Naive B cell (primary cell): ENCODE results near the gene SRSF12. TPM values are rescaled to one million over a fixed set of nuclear protein-coding genes. Genes with fewer than 3 reads are reported as not detected.

Experiments
- ATAC-seq, 2 donors: fragments of 150-1000 bp; cut with Tn5 transposase; 2 replicates each; pipeline ENCODE4 v1.10.0; 2021; ENCODE audit warnings: low read depth in 2 of 2, mild to moderate bottlenecking in 2 of 2, moderate library complexity in 2 of 2
- DNase-seq: peaks from one replicate; pipeline ENCODE4 v3.0.0; 2022
- H3K27ac Mint-ChIP-seq, 6 donors: one replicate each; pipeline ENCODE4 v1.8.0; 2020 to 2022; ENCODE audit warnings: mild to moderate bottlenecking in 6 of 6, mixed read lengths in 6 of 6, moderate library complexity in 5 of 6, inconsistent platforms in 2 of 6
- H3K27me3 Mint-ChIP-seq, 3 donors: one replicate each; pipeline ENCODE4 v1.8.0; 2021 to 2022; ENCODE audit warnings: mixed read lengths in 3 of 3, mild to moderate bottlenecking in 1 of 3
- H3K36me3 Mint-ChIP-seq, 2 donors: one replicate each; pipeline ENCODE4 v1.8.0; 2020 to 2022; ENCODE audit warnings: mixed read lengths in 2 of 2, inconsistent platforms in 1 of 2, mild to moderate bottlenecking in 1 of 2
- H3K4me1 Mint-ChIP-seq, 3 donors: one replicate each; pipeline ENCODE4 v1.8.0; 2020 to 2022; ENCODE audit warnings: mixed read lengths in 3 of 3, inconsistent platforms in 1 of 3, mild to moderate bottlenecking in 1 of 3, moderate library complexity in 1 of 3
- H3K4me3 Mint-ChIP-seq, 8 donors: one replicate each; pipeline ENCODE4 v1.8.0; 2020 to 2022; ENCODE audit warnings: mild to moderate bottlenecking in 8 of 8, mixed read lengths in 8 of 8, moderate library complexity in 8 of 8, inconsistent platforms in 2 of 8
- H3K9me3 Mint-ChIP-seq, 7 donors: one replicate each; pipeline ENCODE4 v1.8.0; 2020 to 2022; ENCODE audit warnings: mixed read lengths in 7 of 7, mild to moderate bottlenecking in 5 of 7, inconsistent platforms in 2 of 7, moderate library complexity in 1 of 7
- polyA plus RNA-seq, 6 donors: library from polyadenylated mRNA; unstranded; fragments of 300-500 nt; fragmentation: Illumina TruSeq; gene quantifications; one replicate each; pipeline ENCODE4 v1.2.3, GENCODE V29; 2021; ENCODE audit warnings: low read depth in 6 of 6

The SRSF12 gene
- polyA plus RNA-seq, 6 donors from 2014 or later, result 0.06 to 0.92 (median 0.32) TPM; not detected in 1

DNA sequence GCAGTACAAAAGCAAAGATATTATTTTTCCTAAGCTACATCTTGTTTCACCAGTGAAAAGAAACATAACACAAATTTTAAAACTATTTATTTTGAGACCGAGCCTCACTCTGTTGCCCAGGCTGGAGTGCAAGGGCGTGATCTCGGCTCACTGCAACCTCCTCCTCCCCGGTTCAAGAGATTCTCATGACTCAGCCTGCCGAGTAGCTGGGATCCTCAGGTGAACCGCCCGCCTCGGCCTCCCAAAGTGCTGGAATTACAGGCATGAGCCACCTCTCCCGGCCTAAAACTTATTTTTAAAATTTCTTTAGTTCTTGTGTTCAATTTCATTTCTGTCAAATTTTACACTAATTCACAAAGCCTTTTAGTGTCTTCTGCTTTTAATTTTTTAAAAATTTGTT is 5.9 kb downstream of the SRSF12 start:
- no peak overlapping the region for H3K27ac Mint-ChIP-seq
- no peak overlapping the region for H3K4me3 Mint-ChIP-seq
- no peaks in the 10 kb centered on the region for H3K9me3 Mint-ChIP-seq
- H3K4me1 Mint-ChIP-seq, result peaks cover 3 to 4% (median 4%) of the 10 kb centered on the region in 3 donors
- H3K27me3 Mint-ChIP-seq, result peaks cover 0 to 3% (median 3%) of the 10 kb centered on the region in 3 donors
- ATAC-seq, result no peak
- no peaks in the 10 kb centered on the region for H3K36me3 Mint-ChIP-seq
- DNase-seq, result no peak

DNA sequence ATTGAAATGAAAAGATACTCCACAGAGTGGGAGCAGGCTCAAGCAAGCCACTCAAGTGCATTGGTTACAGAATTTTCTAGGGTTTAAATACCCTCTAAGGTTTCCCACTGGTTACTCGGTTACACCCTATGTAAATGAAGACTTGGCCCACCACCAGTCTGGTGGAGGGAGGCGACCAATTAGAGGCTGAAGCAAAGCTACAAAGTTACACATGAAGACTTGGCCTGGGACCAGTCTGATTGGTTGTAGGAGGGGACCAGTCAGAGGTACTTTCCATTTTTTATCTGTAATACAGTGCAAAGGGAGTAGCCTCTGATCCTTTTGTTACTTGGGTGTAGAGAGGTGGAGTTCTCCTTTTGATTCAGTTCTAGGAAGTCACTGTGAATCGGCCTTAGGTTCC is 7.6 kb downstream of the SRSF12 start:
- H3K27me3 Mint-ChIP-seq, result no peaks in the 10 kb centered on the region
- no peaks in the 10 kb centered on the region for H3K9me3 Mint-ChIP-seq
- no peak overlapping the region for H3K4me3 Mint-ChIP-seq
- H3K36me3 Mint-ChIP-seq, result no peaks in the 10 kb centered on the region
- ATAC-seq (no peak), DNase-seq (no peak)
- no peak overlapping the region for H3K27ac Mint-ChIP-seq
- no peaks in the 10 kb centered on the region for H3K4me1 Mint-ChIP-seq

DNA sequence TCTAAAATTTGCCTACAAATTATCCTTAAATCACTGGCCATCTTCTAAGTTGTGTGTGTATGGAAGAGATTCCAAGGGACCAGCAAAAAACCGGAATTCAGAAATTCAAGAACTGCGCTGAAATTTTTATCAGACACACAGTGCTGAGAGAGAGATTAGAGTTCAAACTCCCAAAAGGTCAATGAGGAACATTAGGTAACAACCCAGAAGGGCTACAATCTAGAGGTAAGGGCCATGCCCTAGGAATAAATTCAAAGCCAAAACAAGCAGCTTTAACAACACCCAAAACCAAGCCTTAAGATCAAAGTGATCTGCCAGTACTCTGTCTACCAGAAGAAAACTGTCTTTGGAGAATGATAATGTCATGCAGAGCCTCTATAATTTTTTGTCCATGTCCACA is 17.8 kb downstream of the SRSF12 start:
- ATAC-seq, result no peak
- no peak overlapping the region for H3K27ac Mint-ChIP-seq

DNA sequence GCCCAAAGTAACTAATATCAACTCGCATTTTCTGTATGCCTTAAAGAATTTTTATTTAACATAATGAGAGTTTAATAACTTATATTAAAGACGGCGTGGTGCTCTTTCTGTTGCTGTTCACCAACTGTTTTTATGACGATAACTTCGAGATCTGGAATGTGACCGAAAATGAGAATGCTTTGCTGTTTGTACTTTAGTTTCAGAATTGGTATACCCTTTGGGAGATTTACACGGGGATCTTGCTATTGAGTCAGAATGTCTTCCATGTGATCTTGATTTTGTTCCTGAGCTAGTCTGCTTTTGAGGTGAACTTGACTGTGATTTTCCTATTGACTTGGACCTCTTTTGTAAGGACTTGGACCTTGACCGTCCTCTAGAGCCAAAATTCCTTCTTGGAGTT is 19.4 kb downstream of the SRSF12 start:
- Mint-ChIP-seq H3K9me3 (no peaks in the 10 kb centered on the region), H3K27me3 (no peaks in the 10 kb centered on the region), H3K4me3 (no peak overlapping the region), H3K27ac (no peak overlapping the region), H3K36me3 (no peaks in the 10 kb centered on the region), H3K4me1 (no peaks in the 10 kb centered on the region)
- ATAC-seq (no peak), DNase-seq (no peak)

More for the DNA sequence above, 17.8 kb downstream of the SRSF12 start:
- H3K4me1 Mint-ChIP-seq, result no peaks in the 10 kb centered on the region
- DNase-seq, result no peak
- no peaks in the 10 kb centered on the region for H3K9me3 Mint-ChIP-seq
- H3K4me3 Mint-ChIP-seq, result no peak overlapping the region
- H3K36me3 Mint-ChIP-seq, result no peaks in the 10 kb centered on the region
- H3K27me3 Mint-ChIP-seq, result no peaks in the 10 kb centered on the region

DNA sequence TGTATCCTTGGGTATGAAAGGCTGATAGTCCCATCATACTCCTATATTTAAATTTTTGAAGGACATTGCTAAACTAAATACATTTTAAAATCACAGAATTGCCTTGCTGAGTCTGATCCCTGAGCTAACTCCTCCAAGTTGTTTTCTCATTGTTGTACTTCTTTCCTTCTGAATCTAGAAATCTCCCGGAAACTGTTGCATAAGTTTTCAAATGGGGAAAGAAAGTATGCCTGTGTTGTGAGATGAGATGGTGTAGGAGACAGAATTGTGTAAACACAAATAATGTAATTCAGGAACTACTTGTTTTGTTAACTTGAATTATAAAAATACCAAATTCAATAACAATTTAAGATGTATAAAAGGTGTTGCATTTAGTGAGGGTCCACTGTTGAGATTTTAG is 30.0 kb downstream of the SRSF12 start:
- Mint-ChIP-seq H3K36me3 (peaks cover 13 to 19% of the 10 kb centered on the region in 2 donors), H3K9me3 (peaks cover 0 to 2% (median 0%) of the 10 kb centered on the region in 7 donors), H3K4me1 (peaks cover 51 to 67% (median 55%) of the 10 kb centered on the region in 3 donors), H3K27me3 (no peaks in the 10 kb centered on the region), H3K27ac (peak overlapping the region in 5 of 6 donors; percentile 6 to 90 (median 63)), H3K4me3 (peak overlapping the region in 1 of 8 donors; percentile 37)
- ATAC-seq (no peak), DNase-seq (no peak)

DNA sequence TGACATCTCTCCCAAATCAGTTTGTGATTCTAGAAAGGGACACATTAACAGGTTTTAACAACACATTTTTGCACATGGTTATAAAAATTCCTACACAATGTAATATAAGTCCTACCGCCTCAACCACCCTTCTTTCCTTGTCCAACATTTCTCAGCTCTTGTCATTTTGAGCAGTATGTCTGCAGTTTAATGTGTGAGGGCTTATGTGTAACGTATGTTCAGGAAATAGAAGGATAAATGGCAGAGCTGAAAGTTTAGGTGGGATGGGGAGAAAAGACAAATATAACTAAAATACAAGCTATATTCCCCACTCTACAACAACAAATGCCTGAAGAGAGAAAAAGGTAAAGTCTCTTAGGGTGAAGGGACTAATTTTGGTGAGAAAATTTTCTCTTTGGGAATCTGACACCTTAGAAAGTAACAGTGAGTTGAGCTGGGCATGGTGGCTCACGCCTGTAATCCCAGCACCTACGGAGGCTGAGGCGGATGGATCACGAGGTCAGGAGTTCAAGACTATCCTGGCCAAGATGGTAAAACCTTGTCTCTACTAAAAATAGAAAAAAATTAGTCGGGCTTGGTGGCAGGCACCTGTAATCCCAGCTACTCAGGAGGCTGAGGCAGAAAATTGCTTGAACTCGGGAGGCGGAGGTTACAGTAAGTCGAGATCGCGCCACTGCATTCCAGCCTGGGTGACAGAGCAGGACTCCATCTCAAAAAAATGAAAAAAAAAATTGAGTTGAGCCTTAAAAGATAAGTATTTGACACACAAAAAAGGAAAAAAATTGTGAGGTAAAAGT is 32.3 kb downstream of the SRSF12 start:
- H3K27ac Mint-ChIP-seq, result peak overlapping the region; percentile 43 to 95 (median 84)
- H3K4me3 Mint-ChIP-seq, result peak overlapping the region in 3 of 8 donors; percentile 22 to 93 (median 68)
- DNase-seq (no peak), ATAC-seq (no peak)
- no peaks in the 10 kb centered on the region for H3K27me3 Mint-ChIP-seq
- no peaks in the 10 kb centered on the region for H3K9me3 Mint-ChIP-seq
- peaks cover 20 to 26% of the 10 kb centered on the region in 2 donors for H3K36me3 Mint-ChIP-seq
- H3K4me1 Mint-ChIP-seq, result peaks cover 55 to 68% (median 64%) of the 10 kb centered on the region in 3 donors

DNA sequence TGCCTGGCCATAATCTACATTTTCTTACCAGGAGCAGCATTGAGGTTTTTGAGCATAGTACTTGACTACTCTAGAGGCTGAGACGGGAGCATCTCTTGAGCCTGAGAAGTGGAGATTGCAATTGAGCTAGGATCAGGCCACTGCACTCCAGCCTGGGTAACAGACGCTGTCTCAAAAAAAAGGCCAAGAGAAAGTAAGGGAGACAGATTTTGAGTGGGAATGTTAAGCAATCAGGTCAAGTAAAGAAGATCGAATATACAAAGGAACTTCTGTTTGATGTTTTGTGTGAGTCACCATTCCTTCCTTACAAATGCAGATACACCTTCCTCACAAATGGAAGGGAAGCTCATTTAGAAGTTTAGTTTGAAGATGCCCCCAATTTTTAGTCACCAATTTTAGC is 32.9 kb downstream of the SRSF12 start:
- DNase-seq (no peak), ATAC-seq (no peak)
- peaks cover 20 to 26% of the 10 kb centered on the region in 2 donors for H3K36me3 Mint-ChIP-seq
- no peaks in the 10 kb centered on the region for H3K27me3 Mint-ChIP-seq
- H3K27ac Mint-ChIP-seq, result peak overlapping the region in 5 of 6 donors; percentile 43 to 95 (median 89)
- H3K4me3 Mint-ChIP-seq, result peak overlapping the region in 7 of 8 donors; percentile 22 to 93 (median 72)
- no peaks in the 10 kb centered on the region for H3K9me3 Mint-ChIP-seq
- H3K4me1 Mint-ChIP-seq, result peaks cover 52 to 68% (median 61%) of the 10 kb centered on the region in 3 donors

DNA sequence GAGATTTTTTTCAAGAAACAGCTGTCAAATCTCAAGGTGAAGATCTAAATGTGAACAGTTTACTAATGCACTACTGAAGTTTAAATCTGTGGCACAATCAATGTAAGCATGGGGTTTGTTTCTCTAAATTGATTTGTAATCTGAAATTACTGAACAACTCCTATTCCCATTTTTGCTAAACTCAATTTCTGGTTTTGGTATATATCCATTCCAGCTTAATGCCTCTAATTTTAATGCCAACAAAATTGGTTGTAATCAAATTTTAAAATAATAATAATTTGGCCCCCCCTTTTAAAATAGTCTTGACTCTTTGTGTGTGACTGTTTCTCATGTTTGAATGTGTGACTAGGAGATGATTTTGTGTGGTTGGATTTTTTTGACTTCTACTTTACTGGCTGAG is 33.3 kb downstream of the SRSF12 start:
- Mint-ChIP-seq H3K36me3 (peaks cover 20 to 26% of the 10 kb centered on the region in 2 donors), H3K4me3 (peak overlapping the region in 7 of 8 donors; percentile 22 to 93 (median 72)), H3K9me3 (no peaks in the 10 kb centered on the region), H3K27me3 (no peaks in the 10 kb centered on the region), H3K4me1 (peaks cover 52 to 65% (median 58%) of the 10 kb centered on the region in 3 donors), H3K27ac (peak overlapping the region in 5 of 6 donors; percentile 43 to 95 (median 85))
- DNase-seq (no peak), ATAC-seq (no peak)

DNA sequence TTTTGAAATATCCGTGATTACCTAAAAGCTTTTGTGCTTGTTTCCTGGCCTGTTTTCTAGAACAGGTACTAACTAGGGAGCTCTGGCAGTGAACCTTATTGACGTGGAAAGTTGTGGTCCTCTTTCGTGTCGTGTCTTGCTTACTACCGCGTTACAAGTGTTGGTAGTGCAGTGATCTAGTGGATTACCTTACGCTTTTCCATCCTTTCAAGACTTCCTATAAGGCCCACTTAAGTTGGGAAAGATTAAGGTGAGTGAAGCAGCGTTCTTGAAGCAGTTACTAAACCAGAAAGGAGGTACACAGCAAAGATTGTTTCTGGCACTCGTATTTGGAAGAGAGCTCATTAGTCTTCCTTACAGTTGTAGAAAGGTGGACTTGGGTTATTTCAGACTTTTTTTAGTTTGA is 35.4 kb downstream of the SRSF12 start:
- DNase-seq (no peak), ATAC-seq (no peak)
- peaks cover 43 to 54% (median 46%) of the 10 kb centered on the region in 3 donors for H3K4me1 Mint-ChIP-seq
- peak overlapping the region; percentile 95 to 99 (median 97) for H3K27ac Mint-ChIP-seq
- peak overlapping the region; percentile 85 to 96 (median 93) for H3K4me3 Mint-ChIP-seq
- no peaks in the 10 kb centered on the region for H3K27me3 Mint-ChIP-seq
- H3K9me3 Mint-ChIP-seq, result no peaks in the 10 kb centered on the region
- peaks cover 20 to 26% of the 10 kb centered on the region in 2 donors for H3K36me3 Mint-ChIP-seq

DNA sequence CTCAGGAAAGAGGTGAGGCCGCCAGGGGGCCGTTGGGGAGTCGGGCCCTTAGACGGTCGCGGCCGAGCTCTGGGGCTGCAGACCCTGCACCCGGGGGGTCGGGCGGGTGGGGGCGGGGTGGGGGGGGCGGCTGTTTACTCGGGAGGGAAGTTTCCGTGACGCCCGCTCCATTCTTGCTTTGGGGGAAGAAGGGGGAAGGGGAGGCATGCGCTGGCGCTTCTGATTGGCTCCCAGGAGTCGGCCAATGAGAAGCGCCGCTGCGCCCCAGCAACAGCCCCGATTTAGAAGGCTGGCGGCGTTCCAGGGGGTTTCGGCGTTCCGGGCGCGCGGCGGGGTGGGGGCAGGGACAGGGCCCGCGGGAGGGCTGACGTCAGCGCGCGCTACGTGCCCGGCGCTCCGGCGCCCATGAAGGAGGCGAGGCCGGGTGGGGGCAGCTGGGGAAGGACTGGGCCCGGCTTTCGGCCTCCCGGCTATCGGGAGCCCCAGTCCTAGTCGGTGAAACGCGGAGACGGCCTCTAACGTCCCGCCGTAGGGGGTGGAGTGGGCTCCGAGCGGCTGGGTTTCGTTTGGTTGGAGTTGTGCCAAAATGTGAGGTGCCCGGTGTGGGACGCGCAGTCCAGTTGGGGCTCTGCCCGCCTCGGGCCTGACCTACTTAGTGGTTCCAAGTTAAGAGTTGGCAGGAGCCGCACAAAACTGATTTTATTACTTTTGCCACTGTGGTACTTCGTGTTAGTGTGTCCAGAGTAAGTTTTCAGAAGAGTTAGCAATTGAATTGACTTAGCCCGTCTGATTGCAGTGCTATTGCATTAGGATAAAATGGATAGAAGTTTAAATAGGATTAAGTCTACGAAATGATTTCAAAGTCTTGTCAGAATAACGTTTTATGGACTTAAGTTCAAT is 36.2 kb downstream of the SRSF12 start:
- Mint-ChIP-seq H3K4me1 (peaks cover 38 to 47% (median 38%) of the 10 kb centered on the region in 3 donors), H3K27ac (peak overlapping the region; percentile 95 to 99 (median 97)), H3K36me3 (peaks cover 20 to 26% of the 10 kb centered on the region in 2 donors), H3K4me3 (peak overlapping the region; percentile 85 to 96 (median 93)), H3K9me3 (no peaks in the 10 kb centered on the region), H3K27me3 (no peaks in the 10 kb centered on the region)
- peak; percentile 62 to 63 for ATAC-seq
- DNase-seq, result peak; percentile 98

DNA sequence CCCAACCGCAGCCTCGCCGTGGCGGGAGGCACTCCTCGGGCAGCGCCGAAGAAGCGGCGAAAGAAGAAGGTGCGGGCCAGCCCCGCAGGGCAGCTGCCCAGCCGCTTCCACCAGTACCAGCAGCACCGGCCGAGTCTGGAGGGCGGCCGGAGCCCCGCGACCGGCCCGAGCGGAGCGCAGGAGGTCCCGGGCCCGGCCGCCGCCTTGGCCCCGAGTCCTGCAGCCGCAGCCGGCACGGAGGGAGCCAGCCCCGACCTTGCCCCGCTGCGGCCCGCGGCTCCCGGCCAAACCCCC is 36.8 kb downstream of the SRSF12 start:
- H3K36me3 Mint-ChIP-seq, result peaks cover 20 to 26% of the 10 kb centered on the region in 2 donors

DNA sequence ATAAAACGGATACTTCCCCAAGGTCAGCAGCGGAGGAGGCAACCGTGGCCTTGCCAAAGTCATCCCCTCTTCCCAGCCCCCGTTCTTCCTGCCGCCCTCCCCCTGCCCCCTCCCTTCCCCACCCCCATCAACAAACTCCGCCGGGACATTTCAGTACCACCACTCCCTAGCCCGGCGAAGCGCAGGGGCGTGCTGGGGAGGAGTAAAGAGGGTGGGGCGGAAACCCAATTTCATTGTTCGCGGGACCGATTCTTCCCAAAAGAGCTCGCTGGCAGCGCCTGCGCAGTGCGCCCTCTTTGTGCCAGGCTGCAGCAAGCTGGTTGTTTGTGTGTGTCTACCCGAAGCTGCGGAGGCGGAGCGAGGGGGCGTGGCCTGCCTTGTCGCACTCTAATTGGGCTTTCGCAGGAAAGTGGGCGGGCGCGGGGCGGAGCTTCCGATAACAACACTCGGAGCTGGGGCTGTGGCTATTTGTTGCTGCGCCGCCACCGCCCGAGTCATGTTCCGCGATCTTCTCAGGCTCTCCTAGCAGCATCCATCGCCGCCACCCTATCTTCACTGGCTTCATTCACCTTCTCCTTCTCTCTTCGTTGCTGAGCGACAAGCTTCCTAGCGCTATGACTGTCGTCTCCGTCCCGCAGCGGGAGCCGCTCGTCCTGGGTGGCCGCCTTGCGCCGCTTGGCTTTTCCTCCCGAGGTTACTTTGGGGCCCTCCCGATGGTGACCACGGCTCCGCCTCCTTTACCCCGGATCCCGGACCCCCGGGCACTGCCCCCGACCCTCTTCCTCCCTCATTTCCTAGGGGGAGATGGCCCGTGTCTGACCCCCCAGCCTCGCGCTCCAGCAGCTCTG is 37.4 kb downstream of the SRSF12 start, which contains the start of gene PNRC1:
Gene PNRC1, plus strand, starts transcription at position 471 of the 848 bp plus-strand sequence. Its CDS starts 144 bp downstream, at position 615.
- H3K27me3 Mint-ChIP-seq, result no peaks in the 10 kb centered on the region
- DNase-seq (peak; percentile 100), ATAC-seq (peak; percentile 69 to 70)
- H3K4me3 Mint-ChIP-seq, result peak within 1 kb of the TSS; percentile 85 to 99 (median 95)
- H3K36me3 Mint-ChIP-seq, result peaks cover 18 to 25% of the 10 kb centered on the region in 2 donors
- no peaks in the 10 kb centered on the region for H3K9me3 Mint-ChIP-seq
- H3K4me1 Mint-ChIP-seq, result peaks cover 33 to 35% (median 33%) of the 10 kb centered on the region in 3 donors
- H3K27ac Mint-ChIP-seq, result peak within 1 kb of the TSS; percentile 95 to 99 (median 98)

More for the DNA sequence above, 36.8 kb downstream of the SRSF12 start:
- peak overlapping the region; percentile 85 to 99 (median 95) for H3K4me3 Mint-ChIP-seq
- no peaks in the 10 kb centered on the region for H3K27me3 Mint-ChIP-seq
- DNase-seq (no peak), ATAC-seq (no peak)
- peak overlapping the region; percentile 95 to 99 (median 98) for H3K27ac Mint-ChIP-seq
- peaks cover 33 to 41% (median 34%) of the 10 kb centered on the region in 3 donors for H3K4me1 Mint-ChIP-seq
- no peaks in the 10 kb centered on the region for H3K9me3 Mint-ChIP-seq
